K562 (cell line): Measurements from ENCODE around the gene ERF. TPM values are rescaled to one million over a fixed set of nuclear protein-coding genes. Genes with fewer than 3 reads are reported as not detected.
A peak's percentile ranks its signal among the peaks of the same experiment; 100 is the strongest.

Experiments used
- ATF1 ChIP-seq, 2 experiments: fragments of 450-650 bp in 1 of 2; IDR thresholded peaks; 2 replicates each; pipeline ENCODE4 v1.6.1; 2016; ENCODE audit warnings: missing compliant biosample characterization in 1 of 2, missing genetic modification characterization in 1 of 2
- KAT8 ChIP-seq: fragments of 450-650 bp; IDR thresholded peaks from 2 replicates; pipeline ENCODE4 v1.6.1; 2016; ENCODE audit warnings: low read depth, mild to moderate bottlenecking
- NFE2L1 ChIP-seq: fragments of 450-650 bp; IDR thresholded peaks from 2 replicates; pipeline ENCODE4 v1.6.1; 2016; ENCODE audit warnings: missing genetic modification characterization, low read depth, mild to moderate bottlenecking, missing compliant biosample characterization, moderate library complexity, borderline replicate concordance
- NR2C1 ChIP-seq, 2 experiments: fragments of 450-650 bp; IDR thresholded peaks; 2 replicates each; pipeline ENCODE4 v1.6.1; 2017; ENCODE audit warnings: mild to moderate bottlenecking in 2 of 2, antibody characterized with exemption in 1 of 2, inconsistent platforms in 1 of 2, missing compliant biosample characterization in 1 of 2, missing genetic modification characterization in 1 of 2
- TFAM ChIP-seq: fragments of 250-450 bp; sonication (Bioruptor Pico); conservative IDR thresholded peaks from 2 replicates; pipeline ENCODE4 v1.5.0; 2021; ENCODE audit warnings: mild to moderate bottlenecking, moderate library complexity
- THRAP3 ChIP-seq: fragments of 450-650 bp; IDR thresholded peaks from 2 replicates; pipeline ENCODE4 v1.6.1; 2016; ENCODE audit warnings: mild to moderate bottlenecking, inconsistent platforms, borderline replicate concordance
- ZNF133 ChIP-seq: fragments of 250-450 bp; sonication (Bioruptor Pico); IDR thresholded peaks from 2 replicates; pipeline ENCODE4 v1.4.0; 2020; ENCODE audit warnings: mild to moderate bottlenecking
- ZNF316 ChIP-seq: fragments of 450-650 bp; IDR thresholded peaks from 2 replicates; pipeline ENCODE4 v1.6.1; 2016
- ZNF41 ChIP-seq: fragments of 250-450 bp; sonication (Bioruptor Pico); conservative IDR thresholded peaks from 2 replicates; pipeline ENCODE4 v1.4.0; 2020; ENCODE audit warnings: mild to moderate bottlenecking
- polyA plus RNA-seq, 8 experiments: library from polyadenylated mRNA; depleted of rRNA in 4 of 8; stranded (reverse) in 5 of 8; unstranded in 3 of 8; fragments of >200 nt; fragmentation: Nextera tagmentation in 2 of 8; fragmentation: Illumina TruSeq in 1 of 8; extraction: Ambion mirVana in 2 of 8; extraction: Trizol in 1 of 8; gene quantifications; 2 replicates each; pipeline versions ENCODE4 v1.2.1 to v1.2.3, GENCODE V29; 2011 to 2014; ENCODE audit warnings: inconsistent platforms in 1 of 8, missing spikeins in 1 of 8
- total RNA-seq, 7 experiments: library from RNA; depleted of rRNA in 6 of 7; stranded (reverse); fragments of >200 nt in 6 of 7; fragmentation: Illumina TruSeq in 2 of 7; extraction: Trizol in 2 of 7; gene quantifications; 2 replicates each; pipeline versions ENCODE4 v1.2.1 to v1.2.3, GENCODE V29; 2011 to 2021; ENCODE audit warnings: low replicate concordance in 1 of 7
- TF ChIP-seq, protein P1 (sequence below): fragments of 200-600 bp; sonication (generic); IDR thresholded peaks from one replicate; pipeline ENCODE4 v1.6.1; 2012; ENCODE audit warnings: mild to moderate bottlenecking, low read depth, low read length, inconsistent platforms
- TF ChIP-seq, protein P2 (sequence below): fragments of 450-650 bp; formaldehyde crosslinking; conservative IDR thresholded peaks from 2 replicates; pipeline ENCODE4 v1.4.0; 2022; ENCODE audit warnings: mild to moderate bottlenecking, missing genetic modification characterization
- TF ChIP-seq, protein P3 (sequence below): fragments of 250-450 bp; sonication (Bioruptor Pico); IDR thresholded peaks from 2 replicates; pipeline ENCODE4 v1.5.0; 2021; ENCODE audit warnings: mild to moderate bottlenecking, borderline replicate concordance

ERF gene
- total and polyA plus RNA-seq, 9 of the 15 experiments (the other 6 are each of a cell fraction or from before 2014, with no cell fraction given), result 0.03 to 75.4 (median 27.0) TPM

DNA sequence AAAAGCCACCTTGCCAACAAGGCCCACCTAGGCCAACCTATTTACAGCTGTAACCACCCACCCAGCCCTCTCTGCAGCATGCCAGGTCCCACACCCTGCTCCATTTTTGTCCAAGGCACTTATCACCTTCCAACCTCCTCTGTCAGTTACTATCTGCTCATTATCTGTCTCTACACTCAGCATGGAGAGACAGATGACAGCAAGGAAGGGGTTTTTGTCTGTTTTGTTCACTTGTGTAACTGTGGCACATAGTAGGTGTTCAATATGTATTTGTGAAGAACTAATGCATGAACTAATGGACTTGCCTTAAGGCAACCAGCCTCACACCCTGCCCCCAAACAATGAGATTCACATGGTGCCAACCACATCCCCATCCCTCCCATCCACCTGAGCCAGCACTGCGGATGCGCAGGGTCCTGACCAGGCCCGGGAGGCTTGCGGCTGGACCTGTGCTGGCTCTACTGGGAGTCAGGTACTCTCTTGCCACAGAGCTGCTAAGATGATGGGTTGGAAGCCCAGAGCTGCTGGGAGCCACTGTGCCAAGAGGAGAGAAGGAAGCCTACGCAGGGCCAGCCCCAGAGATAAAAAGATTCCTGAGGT lies 54.7 kb downstream of the ERF start (continued):
- TF ChIP-seq, protein P1, sequence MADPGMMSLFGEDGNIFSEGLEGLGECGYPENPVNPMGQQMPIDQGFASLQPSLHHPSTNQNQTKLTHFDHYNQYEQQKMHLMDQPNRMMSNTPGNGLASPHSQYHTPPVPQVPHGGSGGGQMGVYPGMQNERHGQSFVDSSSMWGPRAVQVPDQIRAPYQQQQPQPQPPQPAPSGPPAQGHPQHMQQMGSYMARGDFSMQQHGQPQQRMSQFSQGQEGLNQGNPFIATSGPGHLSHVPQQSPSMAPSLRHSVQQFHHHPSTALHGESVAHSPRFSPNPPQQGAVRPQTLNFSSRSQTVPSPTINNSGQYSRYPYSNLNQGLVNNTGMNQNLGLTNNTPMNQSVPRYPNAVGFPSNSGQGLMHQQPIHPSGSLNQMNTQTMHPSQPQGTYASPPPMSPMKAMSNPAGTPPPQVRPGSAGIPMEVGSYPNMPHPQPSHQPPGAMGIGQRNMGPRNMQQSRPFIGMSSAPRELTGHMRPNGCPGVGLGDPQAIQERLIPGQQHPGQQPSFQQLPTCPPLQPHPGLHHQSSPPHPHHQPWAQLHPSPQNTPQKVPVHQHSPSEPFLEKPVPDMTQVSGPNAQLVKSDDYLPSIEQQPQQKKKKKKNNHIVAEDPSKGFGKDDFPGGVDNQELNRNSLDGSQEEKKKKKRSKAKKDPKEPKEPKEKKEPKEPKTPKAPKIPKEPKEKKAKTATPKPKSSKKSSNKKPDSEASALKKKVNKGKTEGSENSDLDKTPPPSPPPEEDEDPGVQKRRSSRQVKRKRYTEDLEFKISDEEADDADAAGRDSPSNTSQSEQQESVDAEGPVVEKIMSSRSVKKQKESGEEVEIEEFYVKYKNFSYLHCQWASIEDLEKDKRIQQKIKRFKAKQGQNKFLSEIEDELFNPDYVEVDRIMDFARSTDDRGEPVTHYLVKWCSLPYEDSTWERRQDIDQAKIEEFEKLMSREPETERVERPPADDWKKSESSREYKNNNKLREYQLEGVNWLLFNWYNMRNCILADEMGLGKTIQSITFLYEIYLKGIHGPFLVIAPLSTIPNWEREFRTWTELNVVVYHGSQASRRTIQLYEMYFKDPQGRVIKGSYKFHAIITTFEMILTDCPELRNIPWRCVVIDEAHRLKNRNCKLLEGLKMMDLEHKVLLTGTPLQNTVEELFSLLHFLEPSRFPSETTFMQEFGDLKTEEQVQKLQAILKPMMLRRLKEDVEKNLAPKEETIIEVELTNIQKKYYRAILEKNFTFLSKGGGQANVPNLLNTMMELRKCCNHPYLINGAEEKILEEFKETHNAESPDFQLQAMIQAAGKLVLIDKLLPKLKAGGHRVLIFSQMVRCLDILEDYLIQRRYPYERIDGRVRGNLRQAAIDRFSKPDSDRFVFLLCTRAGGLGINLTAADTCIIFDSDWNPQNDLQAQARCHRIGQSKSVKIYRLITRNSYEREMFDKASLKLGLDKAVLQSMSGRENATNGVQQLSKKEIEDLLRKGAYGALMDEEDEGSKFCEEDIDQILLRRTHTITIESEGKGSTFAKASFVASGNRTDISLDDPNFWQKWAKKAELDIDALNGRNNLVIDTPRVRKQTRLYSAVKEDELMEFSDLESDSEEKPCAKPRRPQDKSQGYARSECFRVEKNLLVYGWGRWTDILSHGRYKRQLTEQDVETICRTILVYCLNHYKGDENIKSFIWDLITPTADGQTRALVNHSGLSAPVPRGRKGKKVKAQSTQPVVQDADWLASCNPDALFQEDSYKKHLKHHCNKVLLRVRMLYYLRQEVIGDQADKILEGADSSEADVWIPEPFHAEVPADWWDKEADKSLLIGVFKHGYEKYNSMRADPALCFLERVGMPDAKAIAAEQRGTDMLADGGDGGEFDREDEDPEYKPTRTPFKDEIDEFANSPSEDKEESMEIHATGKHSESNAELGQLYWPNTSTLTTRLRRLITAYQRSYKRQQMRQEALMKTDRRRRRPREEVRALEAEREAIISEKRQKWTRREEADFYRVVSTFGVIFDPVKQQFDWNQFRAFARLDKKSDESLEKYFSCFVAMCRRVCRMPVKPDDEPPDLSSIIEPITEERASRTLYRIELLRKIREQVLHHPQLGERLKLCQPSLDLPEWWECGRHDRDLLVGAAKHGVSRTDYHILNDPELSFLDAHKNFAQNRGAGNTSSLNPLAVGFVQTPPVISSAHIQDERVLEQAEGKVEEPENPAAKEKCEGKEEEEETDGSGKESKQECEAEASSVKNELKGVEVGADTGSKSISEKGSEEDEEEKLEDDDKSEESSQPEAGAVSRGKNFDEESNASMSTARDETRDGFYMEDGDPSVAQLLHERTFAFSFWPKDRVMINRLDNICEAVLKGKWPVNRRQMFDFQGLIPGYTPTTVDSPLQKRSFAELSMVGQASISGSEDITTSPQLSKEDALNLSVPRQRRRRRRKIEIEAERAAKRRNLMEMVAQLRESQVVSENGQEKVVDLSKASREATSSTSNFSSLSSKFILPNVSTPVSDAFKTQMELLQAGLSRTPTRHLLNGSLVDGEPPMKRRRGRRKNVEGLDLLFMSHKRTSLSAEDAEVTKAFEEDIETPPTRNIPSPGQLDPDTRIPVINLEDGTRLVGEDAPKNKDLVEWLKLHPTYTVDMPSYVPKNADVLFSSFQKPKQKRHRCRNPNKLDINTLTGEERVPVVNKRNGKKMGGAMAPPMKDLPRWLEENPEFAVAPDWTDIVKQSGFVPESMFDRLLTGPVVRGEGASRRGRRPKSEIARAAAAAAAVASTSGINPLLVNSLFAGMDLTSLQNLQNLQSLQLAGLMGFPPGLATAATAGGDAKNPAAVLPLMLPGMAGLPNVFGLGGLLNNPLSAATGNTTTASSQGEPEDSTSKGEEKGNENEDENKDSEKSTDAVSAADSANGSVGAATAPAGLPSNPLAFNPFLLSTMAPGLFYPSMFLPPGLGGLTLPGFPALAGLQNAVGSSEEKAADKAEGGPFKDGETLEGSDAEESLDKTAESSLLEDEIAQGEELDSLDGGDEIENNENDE, result no peak
- TF ChIP-seq ATF1 (CRISPR knock-in tag; IDR thresholded peaks at IDR 0.05) (no peak), ATF1 (tag; IDR thresholded peaks at IDR 0.05) (no peak; the same call in 1 of the 2 replicates), ZNF316 (peak; percentile 7; the same call in 1 of the 2 replicates), TFAM (no peak), ZNF133 (CRISPR knock-in tag) (no peak), ZNF41 (CRISPR knock-in tag) (0 out of 2 replicates have a peak, but pooled peaks have one; percentile 29), NFE2L1 (tag) (no peak), THRAP3 (0 out of 2 replicates have a peak, but pooled peaks have one; percentile 25), NR2C1 (IDR thresholded peaks at IDR 0.05) (0 out of 2 replicates have a peak, but pooled peaks have one; percentile 28), NR2C1 (tag; IDR thresholded peaks at IDR 0.05) (no peak), KAT8 (no peak)
- TF ChIP-seq, protein P2, sequence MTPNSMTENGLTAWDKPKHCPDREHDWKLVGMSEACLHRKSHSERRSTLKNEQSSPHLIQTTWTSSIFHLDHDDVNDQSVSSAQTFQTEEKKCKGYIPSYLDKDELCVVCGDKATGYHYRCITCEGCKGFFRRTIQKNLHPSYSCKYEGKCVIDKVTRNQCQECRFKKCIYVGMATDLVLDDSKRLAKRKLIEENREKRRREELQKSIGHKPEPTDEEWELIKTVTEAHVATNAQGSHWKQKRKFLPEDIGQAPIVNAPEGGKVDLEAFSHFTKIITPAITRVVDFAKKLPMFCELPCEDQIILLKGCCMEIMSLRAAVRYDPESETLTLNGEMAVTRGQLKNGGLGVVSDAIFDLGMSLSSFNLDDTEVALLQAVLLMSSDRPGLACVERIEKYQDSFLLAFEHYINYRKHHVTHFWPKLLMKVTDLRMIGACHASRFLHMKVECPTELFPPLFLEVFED, result no peak
- TF ChIP-seq, protein P3, sequence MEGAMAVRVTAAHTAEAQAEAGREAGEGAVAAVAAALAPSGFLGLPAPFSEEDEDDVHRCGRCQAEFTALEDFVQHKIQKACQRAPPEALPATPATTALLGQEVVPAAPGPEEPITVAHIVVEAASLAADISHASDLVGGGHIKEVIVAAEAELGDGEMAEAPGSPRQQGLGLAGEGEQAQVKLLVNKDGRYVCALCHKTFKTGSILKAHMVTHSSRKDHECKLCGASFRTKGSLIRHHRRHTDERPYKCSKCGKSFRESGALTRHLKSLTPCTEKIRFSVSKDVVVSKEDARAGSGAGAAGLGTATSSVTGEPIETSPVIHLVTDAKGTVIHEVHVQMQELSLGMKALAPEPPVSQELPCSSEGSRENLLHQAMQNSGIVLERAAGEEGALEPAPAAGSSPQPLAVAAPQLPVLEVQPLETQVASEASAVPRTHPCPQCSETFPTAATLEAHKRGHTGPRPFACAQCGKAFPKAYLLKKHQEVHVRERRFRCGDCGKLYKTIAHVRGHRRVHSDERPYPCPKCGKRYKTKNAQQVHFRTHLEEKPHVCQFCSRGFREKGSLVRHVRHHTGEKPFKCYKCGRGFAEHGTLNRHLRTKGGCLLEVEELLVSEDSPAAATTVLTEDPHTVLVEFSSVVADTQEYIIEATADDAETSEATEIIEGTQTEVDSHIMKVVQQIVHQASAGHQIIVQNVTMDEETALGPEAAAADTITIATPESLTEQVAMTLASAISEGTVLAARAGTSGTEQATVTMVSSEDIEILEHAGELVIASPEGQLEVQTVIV, result no peak
